Sciatic nerve (tissue), 2 donors: Measurements from ENCODE around the gene HOMER1. TPM values are rescaled to one million over a fixed set of nuclear protein-coding genes. Genes with fewer than 3 reads are reported as not detected.
A peak's percentile ranks its signal among the peaks of the same experiment; 100 is the strongest.
"Not testable (repeated sequence)": the region's sequence is repeated elsewhere in the genome, so short reads cannot be mapped to it uniquely, and the experiment has no call there.

ENCODE experiments used
- ATAC-seq: fragments of 200-7000 bp; cut with Tn5 transposase; one replicate; pipeline ENCODE4 v1.9.1; 2020; ENCODE audit warnings: mild to moderate bottlenecking, moderate library complexity
- DNase-seq: peaks from one replicate; pipeline ENCODE4 v3.0.0-alpha.2; 2020; ENCODE audit warnings: low spot score
- intact Hi-C: fragments of 100-400 bp; cut with DNase I; formaldehyde crosslinking; loops from one replicate; pipeline ENCODE4 v1.14.2; 2022
- total RNA-seq: library from RNA; stranded (reverse); fragmentation: NEBNext Ultra II Directional; extraction: Animal tissue kit (Norgen Biotek cat#: 25700); gene quantifications from one replicate; pipeline ENCODE4 v1.2.1, GENCODE V29; 2021
- donor health status: DM: no; HTN: no; CAD: no.
- donor health status: DM: no; HTN: no; CAD: no.

Gene HOMER1
- total RNA-seq, 1 donor from 2014 or later = 8.7 TPM

- intact Hi-C loops = no loop called here
- ATAC-seq = no peak
Observed at GRCh38 chr5:79521156-79521555, 7.2 kb upstream of the HOMER1 start.

GRCh38 chr5:79518718-79519117 is 4.8 kb upstream of the HOMER1 start:
- intact Hi-C loops = no loop called here

More at GRCh38 chr5:79521156-79521555, 7.2 kb upstream of the HOMER1 start:
- DNase-seq = no peak

DNA sequence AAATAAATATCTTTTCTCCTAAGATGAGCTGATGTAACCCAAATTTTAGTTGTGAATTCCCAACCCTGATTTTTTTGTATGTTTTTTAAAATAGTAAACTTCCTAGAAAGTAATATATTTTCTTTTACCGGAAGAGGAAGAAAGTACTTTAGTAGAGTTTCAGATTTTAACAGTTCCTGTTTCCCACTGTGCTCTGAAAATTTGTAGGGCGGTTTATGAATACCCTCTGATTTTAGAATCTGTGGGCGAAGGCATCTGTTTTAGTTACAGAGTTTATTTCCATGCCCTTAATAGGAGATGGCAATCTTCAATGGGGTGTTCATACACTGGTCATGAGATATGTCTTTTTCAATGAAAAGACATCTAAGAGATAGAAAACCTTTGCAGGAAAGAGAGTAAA is 3.7 kb upstream of the HOMER1 start:
- intact Hi-C loops = no loop called here
- ATAC-seq = no peak
- DNase-seq = no peak

More at GRCh38 chr5:79518718-79519117, 4.8 kb upstream of the HOMER1 start:
- no peak for DNase-seq
- ATAC-seq = no peak

DNA sequence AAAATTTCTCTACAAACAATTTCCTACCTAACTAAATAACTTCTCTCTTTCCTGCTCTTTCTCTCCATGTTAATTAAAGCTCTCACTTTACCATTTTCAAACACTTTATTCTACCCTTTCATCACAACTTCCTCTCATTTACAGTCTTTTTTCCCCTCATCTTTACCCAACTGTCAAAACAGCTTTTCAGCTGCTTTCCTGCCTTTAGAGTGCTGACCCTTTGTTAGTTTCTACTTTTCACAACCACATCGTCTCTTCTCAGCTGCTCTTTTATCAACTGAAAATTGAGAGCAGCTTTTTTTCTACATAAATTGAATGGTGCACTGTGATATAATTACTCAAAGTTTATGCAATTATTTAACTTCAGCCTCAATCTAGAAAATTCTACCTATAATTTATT is 3.1 kb upstream of the HOMER1 start:
- no peak for DNase-seq
- ATAC-seq = no peak
- intact Hi-C loops = no loop called here

DNA sequence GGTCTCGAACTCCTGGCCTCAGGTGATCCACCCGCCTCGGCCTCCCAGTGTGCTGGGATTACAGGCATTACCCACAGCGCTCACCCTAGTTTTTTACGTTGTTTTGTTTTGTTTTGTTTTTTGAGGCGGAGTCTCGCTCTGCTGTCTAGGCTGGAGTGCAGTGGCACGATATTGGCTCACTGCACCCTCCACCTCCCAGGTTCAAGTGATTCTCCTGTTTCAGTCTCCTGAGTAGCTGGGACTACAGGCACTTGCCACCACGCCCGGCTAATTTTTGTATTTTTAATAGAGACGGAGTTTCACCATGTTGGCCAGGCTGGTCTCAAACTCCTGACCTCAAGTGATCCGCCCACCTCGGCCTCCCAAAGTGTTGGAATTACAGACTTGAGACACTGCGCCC is 2.4 kb upstream of the HOMER1 start:
- intact Hi-C loops, DNase-seq, ATAC-seq: not testable (repeated sequence)

DNA sequence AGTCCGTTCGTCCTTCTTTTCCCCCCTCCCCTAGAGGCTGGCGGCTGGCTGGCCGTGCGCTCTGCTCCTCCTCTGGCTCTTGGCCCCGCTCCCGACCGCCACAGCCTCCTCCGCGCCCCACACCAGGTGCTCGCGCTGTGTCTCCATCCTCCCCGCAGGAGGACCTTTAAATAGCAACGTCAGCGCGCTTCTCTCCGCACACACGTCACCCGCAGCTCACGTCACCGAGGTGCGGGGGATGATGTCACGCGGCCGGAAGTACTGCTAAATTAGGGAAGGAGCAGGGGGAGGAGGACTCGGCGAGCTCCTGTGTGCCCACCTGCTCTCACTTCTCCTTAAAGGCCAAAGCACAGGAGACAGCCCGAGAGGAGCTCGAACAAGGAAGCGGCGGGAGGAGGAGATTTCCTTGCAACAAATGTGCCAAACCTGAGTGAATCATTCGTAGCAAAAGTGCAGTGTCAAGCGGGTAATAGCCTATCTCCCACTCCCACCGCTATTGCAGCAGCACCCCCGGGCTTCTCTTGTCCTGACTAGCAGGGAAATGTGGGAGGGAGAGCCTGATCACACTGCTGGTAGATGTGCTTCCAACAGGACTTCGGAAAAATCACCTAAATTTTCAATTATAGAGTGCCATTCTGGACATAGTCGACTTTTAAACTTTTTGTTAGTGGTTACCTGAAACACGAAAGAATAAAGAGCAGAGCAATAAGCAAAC is 614 bp upstream of the HOMER1 start:
- intact Hi-C loops = no loop called here
- peak; percentile 94 for DNase-seq
- ATAC-seq = peak; percentile 96

DNA sequence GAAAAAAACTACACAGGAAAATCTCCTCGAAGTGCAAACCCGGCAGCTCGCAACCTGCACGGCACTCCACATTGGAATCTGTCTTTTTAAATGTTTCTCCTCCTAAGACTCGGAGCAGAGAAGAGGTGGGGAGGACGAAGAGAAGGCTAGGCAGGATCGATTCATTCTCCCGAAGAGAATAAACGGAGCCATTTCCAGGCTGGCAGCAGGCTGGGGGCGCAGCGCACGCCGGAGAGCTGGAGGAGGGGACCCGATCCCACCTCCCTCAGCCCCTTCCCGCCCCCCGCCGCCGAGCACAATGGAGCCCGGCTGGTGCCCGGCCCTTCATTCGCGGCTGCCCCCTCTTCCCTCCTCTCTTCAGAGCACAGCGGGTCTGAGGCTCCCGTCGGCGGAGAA is 628 bp downstream of the HOMER1 start:
- no peak for DNase-seq
- no peak for ATAC-seq
- intact Hi-C loops = no loop called here

DNA sequence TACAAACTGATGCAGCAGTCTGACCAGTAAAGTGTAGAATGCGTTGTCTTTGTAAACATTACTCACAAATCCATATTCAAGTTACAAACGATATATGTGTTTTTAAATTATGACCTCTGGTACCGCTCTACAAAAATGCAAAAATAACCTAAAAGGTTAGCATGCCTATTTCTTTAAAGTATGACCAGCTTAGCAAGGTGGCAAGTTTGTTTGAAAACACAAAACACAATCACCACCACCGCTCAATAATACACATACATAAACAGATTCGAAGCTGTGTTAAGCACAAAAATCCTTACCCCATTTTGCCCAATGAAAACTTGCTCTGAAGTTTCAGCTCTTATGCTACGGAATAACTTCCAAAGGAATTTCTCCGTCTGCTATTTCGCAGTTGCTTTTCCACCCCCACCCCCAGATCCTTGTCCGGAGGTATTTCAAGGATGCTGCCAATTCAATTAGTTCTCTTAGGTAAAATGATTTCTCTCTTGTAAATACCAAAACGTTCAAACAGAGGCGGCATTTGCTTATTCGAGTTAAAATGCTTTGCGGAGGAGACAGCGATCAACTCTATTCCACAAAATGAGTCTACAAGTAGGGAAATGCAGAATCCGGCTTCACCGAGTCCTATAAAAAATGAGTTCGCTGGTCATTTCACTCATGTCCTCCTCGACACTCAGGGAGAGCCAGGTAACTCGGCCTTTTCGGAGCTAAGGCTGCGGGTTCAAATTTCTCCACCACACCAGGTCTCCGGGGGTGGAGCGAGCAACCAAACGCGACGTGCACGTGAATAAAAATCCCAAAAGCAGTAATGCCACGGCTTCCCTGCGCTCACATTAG is 1.2 kb downstream of the HOMER1 start:
- intact Hi-C loops = no loop called here
- DNase-seq = no peak
- no peak for ATAC-seq

- ATAC-seq (no peak), DNase-seq (no peak)
- intact Hi-C loops = no loop called here
Observed at GRCh38 chr5:79512049-79512448, 1.9 kb downstream of the HOMER1 start.

- DNase-seq (no peak), ATAC-seq (no peak)
- intact Hi-C loops = no loop called here
Observed at GRCh38 chr5:79510638-79511037, 3.3 kb downstream of the HOMER1 start.

GRCh38 chr5:79509244-79509885 is 4.6 kb downstream of the HOMER1 start:
- ATAC-seq (no peak), DNase-seq (no peak)
- intact Hi-C loops = no loop called here

DNA sequence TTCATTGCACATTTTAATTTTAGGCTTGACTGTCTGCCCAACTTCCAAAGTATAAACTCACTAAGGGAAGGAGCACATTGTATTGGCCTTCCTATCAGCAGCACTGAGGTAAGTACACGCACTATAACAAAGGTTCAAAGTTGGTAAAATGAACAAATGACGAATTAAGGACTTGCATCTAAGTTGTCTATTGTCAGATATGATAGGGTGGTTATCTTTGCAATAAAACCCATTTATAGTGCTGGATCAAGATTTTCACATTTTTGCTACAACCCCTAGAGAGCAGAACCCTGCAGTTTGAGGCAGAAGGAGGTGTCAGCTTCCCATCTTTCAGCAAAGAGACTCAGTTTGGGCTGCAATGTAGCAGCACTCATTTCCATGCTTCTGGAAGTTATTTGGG is 5.1 kb downstream of the HOMER1 start:
- DNase-seq (no peak), ATAC-seq (no peak)
- intact Hi-C loops = no loop called here

GRCh38 chr5:79508354-79508753 is 5.6 kb downstream of the HOMER1 start:
- no peak for ATAC-seq
- DNase-seq = no peak
- intact Hi-C loops = no loop called here

GRCh38 chr5:79507251-79508205 is 6.4 kb downstream of the HOMER1 start:
- ATAC-seq (no peak), DNase-seq (no peak)
- intact Hi-C loops = no loop called here

DNA sequence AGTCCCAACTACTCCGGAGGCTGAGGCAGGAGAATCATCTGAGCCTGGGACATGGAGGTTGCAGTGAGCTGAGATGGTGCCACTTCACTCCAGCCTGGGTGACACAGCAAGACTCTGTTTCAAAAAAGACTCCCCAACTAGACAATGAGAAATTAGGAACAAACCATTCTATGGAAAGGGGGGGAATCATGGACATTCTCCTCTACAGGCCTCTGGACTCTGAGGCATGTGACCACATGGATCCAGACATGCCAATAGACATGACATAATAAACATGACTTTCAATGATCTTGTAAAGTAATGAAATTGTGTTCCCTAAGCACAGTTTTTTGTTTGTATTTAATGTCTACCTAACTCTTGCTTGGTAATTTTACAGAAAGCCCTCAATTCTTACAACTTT is 8.8 kb downstream of the HOMER1 start:
- no peak for ATAC-seq
- intact Hi-C loops = no loop called here
- no peak for DNase-seq

DNA sequence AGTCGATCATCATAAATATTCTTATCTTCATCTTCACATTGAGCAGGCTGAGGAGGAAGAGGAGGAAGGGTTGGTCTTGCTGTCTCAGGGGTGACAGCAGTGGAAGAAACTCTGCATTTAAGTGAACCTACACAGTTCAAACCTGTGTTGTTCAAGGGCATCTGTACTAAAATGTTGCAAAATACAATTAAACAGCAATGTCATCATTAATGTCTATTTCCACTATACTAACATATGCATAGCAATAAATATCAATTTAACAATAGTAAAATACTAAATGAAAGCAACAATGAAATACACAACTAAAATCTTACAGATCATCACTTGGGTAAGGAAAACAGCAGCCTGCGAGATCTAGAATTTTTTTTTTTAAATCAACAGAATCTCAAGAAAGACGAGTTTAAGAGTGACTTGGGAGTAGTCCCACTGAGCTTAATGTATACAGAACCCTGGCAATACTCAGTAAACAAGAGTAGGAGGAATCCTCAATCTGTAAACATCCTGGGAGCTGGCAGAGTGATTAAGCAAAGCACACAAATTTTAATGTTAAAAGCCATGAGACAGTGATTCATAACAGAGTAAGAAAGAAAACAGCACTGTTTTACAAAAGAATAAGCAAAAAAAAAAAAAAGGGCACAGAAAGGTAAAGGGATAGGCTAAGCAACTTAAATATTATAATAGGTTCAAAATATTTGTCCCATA is 10.0 kb downstream of the HOMER1 start:
- intact Hi-C loops = no loop called here

GRCh38 chr5:79499640-79500273 is 14.2 kb downstream of the HOMER1 start:
- ATAC-seq (no peak), DNase-seq (no peak)
- intact Hi-C loops = no loop called here

More for the DNA sequence above, 10.0 kb downstream of the HOMER1 start:
- ATAC-seq (no peak), DNase-seq (no peak)

DNA sequence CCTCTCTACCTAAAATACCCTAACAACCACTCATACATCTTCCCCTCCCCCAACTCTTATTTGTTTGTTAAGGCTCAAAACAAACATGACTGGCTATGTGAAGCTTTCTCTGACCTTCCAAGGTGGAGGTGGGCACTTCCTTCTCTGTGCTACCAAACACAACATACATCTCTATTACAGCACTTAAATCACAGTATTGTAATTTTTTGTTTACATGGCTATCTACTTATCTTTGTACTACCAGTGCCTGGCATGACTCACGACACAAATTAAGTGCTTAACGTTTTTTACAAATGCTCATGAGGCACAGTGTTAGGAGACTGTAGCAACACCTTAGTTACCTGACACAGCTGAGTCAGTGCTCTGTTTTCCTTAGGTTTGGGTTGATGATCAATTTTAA is 18.6 kb downstream of the HOMER1 start:
- DNase-seq = no peak
- intact Hi-C loops = no loop called here
- ATAC-seq = no peak
